Upper lobe of left lung (tissue), 4 donors: ENCODE measurements around the gene SMG9.

Experiments used
- EP300 ChIP-seq, 4 donors: sonication (generic); formaldehyde crosslinking; IDR thresholded peaks; one replicate each; pipeline ENCODE4 v1.5.1; 2017; ENCODE audit warnings: antibody characterized with exemption in 4 of 4, control low read depth in 2 of 4
- POLR2A ChIP-seq, 4 donors: fragments of 450-650 bp; IDR thresholded peaks; one replicate each; pipeline ENCODE4 v1.5.1; 2016 to 2017; ENCODE audit warnings: antibody characterized with exemption in 4 of 4, mild to moderate bottlenecking in 2 of 4

DNA sequence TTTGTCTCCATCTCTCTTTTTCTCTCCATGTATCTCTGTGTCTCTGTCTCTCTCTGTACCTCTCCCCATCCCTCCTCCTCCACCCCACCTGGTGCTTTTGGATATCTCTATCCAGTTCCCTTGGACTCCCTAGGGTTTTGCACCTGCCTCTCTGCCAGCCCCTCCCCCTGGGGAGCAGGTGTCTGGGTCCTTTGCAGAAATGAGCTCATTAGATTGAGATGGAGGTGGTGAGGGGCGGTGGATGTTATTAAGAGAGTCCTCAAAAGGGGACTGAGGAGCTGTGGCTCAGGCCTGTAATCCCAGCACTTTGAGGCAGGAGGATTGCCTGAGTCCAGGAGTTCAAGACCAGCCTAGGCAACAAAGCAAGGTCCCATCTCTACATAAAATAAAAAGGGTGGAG, 23.9 kb upstream of the SMG9 start:
- TF ChIP-seq EP300 (IDR thresholded peaks at IDR 0.05) = no peak
- no peak for TF ChIP-seq POLR2A (IDR thresholded peaks at IDR 0.05)
